Mesenchymal stem cell (in vitro differentiated cells and primary cell): Measurements from ENCODE around the gene MACROD2.

Experiments
- DNase-seq: peaks from one replicate; pipeline ENCODE4 v3.0.0-alpha.2; 2013
- H2AFZ ChIP-seq: one replicate; pipeline ENCODE4 v1.6.1; 2013; ENCODE audit warnings: low read depth, mild to moderate bottlenecking, control low read depth, inconsistent platforms, low read length, moderate library complexity
- H2AK5ac ChIP-seq: 2 replicates; pipeline ENCODE4 v1.6.1; 2013; ENCODE audit warnings: low read length, moderate library complexity, mild to moderate bottlenecking, inconsistent platforms; ENCODE audit not compliant: severe bottlenecking
- H2BK120ac ChIP-seq: one replicate; pipeline ENCODE4 v1.6.1; 2013; ENCODE audit warnings: low read depth, mild to moderate bottlenecking, inconsistent platforms, low read length, moderate library complexity
- H2BK12ac ChIP-seq, 2 experiments: one replicate each; pipeline ENCODE4 v1.6.1; 2013; ENCODE audit warnings: inconsistent platforms in 2 of 2, low read length in 2 of 2, mild to moderate bottlenecking in 2 of 2, moderate library complexity in 2 of 2, control low read depth in 1 of 2
- H2BK15ac ChIP-seq: one replicate; pipeline ENCODE4 v1.6.1; 2013; ENCODE audit warnings: mild to moderate bottlenecking, low read depth, inconsistent platforms; ENCODE audit not compliant: poor library complexity, severe bottlenecking
- H2BK5ac ChIP-seq: 2 replicates; pipeline ENCODE4 v1.6.1; 2013; ENCODE audit warnings: low read depth, mild to moderate bottlenecking, low read length, control low read depth, inconsistent platforms; ENCODE audit not compliant: poor library complexity, severe bottlenecking
- H3K14ac ChIP-seq, 2 experiments: one replicate each; pipeline ENCODE4 v1.6.1; 2013; ENCODE audit warnings: inconsistent platforms in 2 of 2, low read length in 2 of 2, control low read depth in 1 of 2, mild to moderate bottlenecking in 1 of 2, moderate library complexity in 1 of 2
- H3K18ac ChIP-seq, 2 experiments: one replicate each; pipeline ENCODE4 v1.6.1; 2013; ENCODE audit warnings: inconsistent platforms in 2 of 2, low read length in 2 of 2, control low read depth in 1 of 2, low read depth in 1 of 2, mild to moderate bottlenecking in 1 of 2
- H3K23ac ChIP-seq, 2 experiments: one replicate each; pipeline ENCODE4 v1.6.1; 2013; ENCODE audit warnings: inconsistent platforms in 2 of 2, low read length in 2 of 2, mild to moderate bottlenecking in 2 of 2, moderate library complexity in 2 of 2, control low read depth in 1 of 2
- H3K27ac ChIP-seq: 2 replicates; pipeline ENCODE4 v1.5.1; 2013; ENCODE audit warnings: mild to moderate bottlenecking, moderate library complexity, low read length, control low read depth, inconsistent platforms; ENCODE audit not compliant: poor library complexity, severe bottlenecking
- H3K27me3 ChIP-seq, 2 experiments: 2 replicates each; pipeline versions ENCODE4 v1.6.1 to v1.7.0; 2013; ENCODE audit warnings: low read length in 2 of 2, mild to moderate bottlenecking in 2 of 2, moderate library complexity in 2 of 2, control low read depth in 1 of 2, inconsistent platforms in 1 of 2; ENCODE audit not compliant: control insufficient read depth in 1 of 2, insufficient read depth in 1 of 2
- H3K36me3 ChIP-seq, 2 experiments: 2 replicates each; pipeline versions ENCODE4 v1.6.1 to v1.7.0; 2013; ENCODE audit warnings: low read length in 2 of 2, control low read depth in 1 of 2, inconsistent platforms in 1 of 2, low read depth in 1 of 2, mild to moderate bottlenecking in 1 of 2; ENCODE audit not compliant: insufficient read depth in 2 of 2, control insufficient read depth in 1 of 2
- H3K4ac ChIP-seq, 2 experiments: one replicate each; pipeline ENCODE4 v1.6.1; 2013; ENCODE audit warnings: inconsistent platforms in 2 of 2, low read length in 2 of 2, mild to moderate bottlenecking in 2 of 2, moderate library complexity in 2 of 2, control low read depth in 1 of 2, low read depth in 1 of 2
- H3K4me1 ChIP-seq: 2 replicates; pipeline ENCODE4 v1.6.1; 2013; ENCODE audit warnings: low read depth, low read length, control low read depth; ENCODE audit not compliant: control insufficient read depth, insufficient read depth
- H3K4me2 ChIP-seq: 2 replicates; pipeline ENCODE4 v1.6.1; 2013; ENCODE audit warnings: low read length, mild to moderate bottlenecking, inconsistent platforms; ENCODE audit not compliant: poor library complexity, severe bottlenecking
- H3K4me3 ChIP-seq, 2 experiments: 2 replicates each; pipeline versions ENCODE4 v1.5.1 to v1.7.0; 2013; ENCODE audit warnings: low read length in 2 of 2, mild to moderate bottlenecking in 2 of 2, control low read depth in 1 of 2, low read depth in 1 of 2; ENCODE audit not compliant: insufficient read depth in 1 of 2
- H3K79me1 ChIP-seq: replicated peaks from 2 replicates; pipeline ENCODE4 v1.6.1; 2013; ENCODE audit warnings: mild to moderate bottlenecking, control low read depth, low read length, inconsistent platforms; ENCODE audit not compliant: poor library complexity, severe bottlenecking
- H3K9ac ChIP-seq: 2 replicates; pipeline ENCODE4 v1.7.0; 2013; ENCODE audit warnings: mild to moderate bottlenecking, low read length, moderate library complexity
- H3K9me3 ChIP-seq: 2 replicates; pipeline ENCODE4 v1.7.0; 2013; ENCODE audit warnings: mild to moderate bottlenecking, low read length; ENCODE audit not compliant: control insufficient read depth
- H4K8ac ChIP-seq: one replicate; pipeline ENCODE4 v1.6.1; 2013; ENCODE audit warnings: inconsistent platforms, mild to moderate bottlenecking, low read length, moderate library complexity
- H4K91ac ChIP-seq: one replicate; pipeline ENCODE4 v1.6.1; 2013; ENCODE audit warnings: mild to moderate bottlenecking, low read length, inconsistent platforms
- WGBS: methylation state at CpG from one replicate; pipeline ENCODE4 v1.1.7; 2013; ENCODE audit warnings: mixed read lengths; 5-methylcytosine and 5-hydroxymethylcytosine counted together

The MACROD2 gene

DNA sequence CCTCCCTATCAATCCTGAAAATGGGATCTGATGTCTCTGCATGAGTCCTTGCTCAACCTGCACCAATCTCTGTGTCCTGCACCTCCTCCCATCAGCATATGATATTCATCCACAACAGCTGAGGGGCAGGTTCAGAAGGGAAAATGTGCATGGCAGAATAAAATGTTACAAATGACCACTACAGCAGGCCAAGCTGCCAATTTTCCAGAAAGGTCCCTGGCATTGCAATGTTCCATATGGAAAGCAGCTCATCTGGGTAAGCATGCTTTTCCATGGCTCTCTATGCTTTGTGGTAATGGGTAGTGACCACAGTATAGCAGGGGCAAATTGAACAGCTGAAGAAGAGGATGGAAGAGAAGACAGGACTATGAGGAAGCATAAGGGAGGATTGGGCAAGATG lies 1183.3 kb downstream of the MACROD2 start:
- no peak overlapping the region for H3K4me2 ChIP-seq
- no peak overlapping the region for H4K8ac ChIP-seq
- no peak for DNase-seq

DNA sequence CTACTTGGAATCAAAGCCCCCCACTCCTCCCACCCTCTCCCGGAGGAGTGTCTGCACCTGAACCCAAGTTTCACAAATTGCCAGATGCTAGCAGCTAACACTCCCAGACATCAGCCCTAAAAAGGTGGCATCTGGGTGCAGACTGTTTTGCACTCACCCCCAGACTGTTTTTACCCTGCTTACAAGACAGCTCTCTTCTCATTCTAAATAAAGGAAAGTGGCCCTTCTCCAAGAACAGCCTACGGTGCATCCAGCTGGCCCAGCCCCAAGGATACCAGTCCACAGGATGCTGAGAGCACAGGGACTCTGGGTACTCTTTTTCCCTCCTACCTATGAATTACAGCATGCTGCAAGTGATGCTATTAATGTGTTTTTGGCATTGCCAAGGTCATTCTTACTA lies 1184.1 kb downstream of the MACROD2 start:
- 81% methylated on average over 2 of the region's 2 CpGs for WGBS

More for the DNA sequence above, 1183.3 kb downstream of the MACROD2 start:
- Histone ChIP-seq H2BK5ac (no peak overlapping the region), H3K27me3 (no peaks in the 10 kb centered on the region), H3K4ac (no peak overlapping the region), H3K4me1 (no peaks in the 10 kb centered on the region), H3K36me3 (no peaks in the 10 kb centered on the region), H2AFZ (no peak overlapping the region), H3K79me1 (no peaks in the 10 kb centered on the region), H3K27ac (no peak overlapping the region), H3K23ac (no peak overlapping the region), H3K4me3 (no peak overlapping the region), H2BK120ac (no peak overlapping the region), H3K9ac (no peak overlapping the region), H2AK5ac (no peak overlapping the region), H3K14ac (no peak overlapping the region), H2BK15ac (no peak overlapping the region), H2BK12ac (no peak overlapping the region), H4K91ac (no peak overlapping the region), H3K18ac (no peak overlapping the region), H3K9me3 (peaks cover 31% of the 10 kb centered on the region)

DNA sequence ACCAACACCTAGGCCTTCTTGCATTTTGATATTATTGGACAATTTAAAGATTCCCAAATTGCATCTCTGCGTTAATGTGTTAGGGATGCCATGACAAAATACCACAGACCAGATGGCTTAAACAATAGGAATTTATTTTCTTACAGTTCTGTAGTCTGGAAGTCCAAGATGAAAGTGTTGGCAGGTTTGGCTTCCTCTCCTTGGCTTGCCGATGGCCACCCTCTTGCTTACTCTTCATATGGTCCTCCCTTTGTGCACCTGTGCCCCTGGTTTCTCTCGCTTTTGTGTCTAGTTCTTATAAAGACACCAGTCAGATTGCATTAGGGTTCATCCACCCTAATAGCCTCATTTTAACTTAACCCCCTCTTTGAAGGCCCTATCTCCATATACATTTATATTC lies 1184.5 kb downstream of the MACROD2 start:
- no peak overlapping the region for H4K8ac ChIP-seq
- H3K4ac ChIP-seq = no peak overlapping the region
- no peak overlapping the region for H3K14ac ChIP-seq
- no peak overlapping the region for H2BK15ac ChIP-seq
- H4K91ac ChIP-seq = no peak overlapping the region
- no peaks in the 10 kb centered on the region for H3K27me3 ChIP-seq
- H3K4me3 ChIP-seq = no peak overlapping the region
- no peak overlapping the region for H2BK5ac ChIP-seq
- no peak overlapping the region for H2BK12ac ChIP-seq
- H2BK120ac ChIP-seq = no peak overlapping the region
- H3K4me2 ChIP-seq = no peak overlapping the region
- no peak overlapping the region for H3K23ac ChIP-seq
- no peak overlapping the region for H3K18ac ChIP-seq
- H2AK5ac ChIP-seq = no peak overlapping the region
- H3K36me3 ChIP-seq = no peaks in the 10 kb centered on the region
- no peaks in the 10 kb centered on the region for H3K79me1 ChIP-seq
- no peaks in the 10 kb centered on the region for H3K4me1 ChIP-seq
- H3K9ac ChIP-seq = no peak overlapping the region
- no peak for DNase-seq
- H3K9me3 ChIP-seq = peaks cover 25% of the 10 kb centered on the region
- no peak overlapping the region for H2AFZ ChIP-seq
- H3K27ac ChIP-seq = no peak overlapping the region
- WGBS = 90% methylated on average over 2 of the region's 3 CpGs

More for the DNA sequence above, 1184.1 kb downstream of the MACROD2 start:
- Histone ChIP-seq H2AK5ac (no peak overlapping the region), H3K27ac (no peak overlapping the region), H3K18ac (no peak overlapping the region), H3K9me3 (peaks cover 25% of the 10 kb centered on the region), H3K36me3 (no peaks in the 10 kb centered on the region), H3K79me1 (no peaks in the 10 kb centered on the region), H3K4me2 (no peak overlapping the region), H3K14ac (no peak overlapping the region), H3K23ac (no peak overlapping the region), H3K4me1 (no peaks in the 10 kb centered on the region), H3K27me3 (no peaks in the 10 kb centered on the region), H4K8ac (no peak overlapping the region), H3K4me3 (no peak overlapping the region), H3K4ac (no peak overlapping the region), H2BK5ac (no peak overlapping the region), H2BK15ac (no peak overlapping the region), H3K9ac (no peak overlapping the region), H2AFZ (no peak overlapping the region), H2BK12ac (no peak overlapping the region), H2BK120ac (no peak overlapping the region), H4K91ac (no peak overlapping the region)
- no peak for DNase-seq

DNA sequence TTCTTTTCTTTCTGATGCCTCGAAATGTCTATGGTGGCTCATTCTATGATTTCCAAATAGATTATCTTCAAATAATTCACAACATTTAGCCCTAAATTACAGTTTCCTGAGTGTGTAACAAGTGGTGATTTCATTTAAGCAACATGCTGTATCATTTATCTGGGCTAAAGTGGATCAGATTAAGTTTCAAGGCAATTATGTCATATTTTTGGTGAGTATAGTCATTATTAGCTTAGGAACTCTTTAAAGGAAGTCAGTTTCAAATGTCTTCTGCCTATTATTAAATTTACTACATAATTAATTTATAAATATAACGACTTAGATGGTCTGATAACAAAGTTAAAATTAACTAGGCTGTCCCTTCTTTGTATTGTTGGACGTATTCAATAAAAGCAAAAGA lies 1190.0 kb downstream of the MACROD2 start:
- H3K4me3 ChIP-seq = no peak overlapping the region

More for the DNA sequence above, 1190.0 kb downstream of the MACROD2 start:
- no peak overlapping the region for H2BK120ac ChIP-seq
- H2AFZ ChIP-seq = no peak overlapping the region
- no peak overlapping the region for H4K8ac ChIP-seq
- H3K14ac ChIP-seq = no peak overlapping the region
- H3K27ac ChIP-seq = no peak overlapping the region
- H3K36me3 ChIP-seq = no peaks in the 10 kb centered on the region
- no peak overlapping the region for H2BK15ac ChIP-seq
- no peak overlapping the region for H2BK12ac ChIP-seq
- no peak for DNase-seq
- H3K23ac ChIP-seq = no peak overlapping the region
- H2BK5ac ChIP-seq = no peak overlapping the region
- H3K18ac ChIP-seq = no peak overlapping the region
- H3K9me3 ChIP-seq = no peaks in the 10 kb centered on the region
- H2AK5ac ChIP-seq = no peak overlapping the region
- 100% methylated on average over 1 of the region's 3 CpGs for WGBS
- H3K9ac ChIP-seq = no peak overlapping the region
- no peaks in the 10 kb centered on the region for H3K27me3 ChIP-seq
- no peaks in the 10 kb centered on the region for H3K79me1 ChIP-seq
- H3K4me2 ChIP-seq = no peak overlapping the region
- no peak overlapping the region for H4K91ac ChIP-seq
- H3K4me1 ChIP-seq = no peaks in the 10 kb centered on the region
- no peak overlapping the region for H3K4ac ChIP-seq
